Astrocyte of the cerebellum (primary cell): ENCODE measurements around the gene UBE2I.

Experiments used
- DNase-seq: peaks from one replicate; pipeline ENCODE4 v3.0.0-alpha.2; 2011; ENCODE audit warnings: low read depth
- H3K4me3 ChIP-seq: 2 replicates; pipeline ENCODE4 v1.5.1; 2011; ENCODE audit warnings: mild to moderate bottlenecking, low read depth, low read length, moderate library complexity
- CTCF ChIP-seq: IDR thresholded peaks from 2 replicates; pipeline ENCODE4 v1.5.1; 2012; ENCODE audit warnings: low read length, low read depth, moderate library complexity, mild to moderate bottlenecking; ENCODE audit errors: missing control alignments
- in situ Hi-C: cut with HindIII; loops from 2 replicates; pipeline ENCODE4 v1.10.0; 2017; ENCODE audit warnings: low sequenced_read_pairs

UBE2I gene

GRCh38 chr16:1361685-1362360 lies 52.4 kb downstream of the UBE2I start:
- TF ChIP-seq CTCF: no peak
- in situ Hi-C loops: no loop called here
- DNase-seq: no peak
- H3K4me3 ChIP-seq: no peak overlapping the region

GRCh38 chr16:1362807-1363206 lies 53.4 kb downstream of the UBE2I start:
- no peak for TF ChIP-seq CTCF
- H3K4me3 ChIP-seq: no peak overlapping the region
- in situ Hi-C loops: no loop called here
- no peak for DNase-seq

DNA sequence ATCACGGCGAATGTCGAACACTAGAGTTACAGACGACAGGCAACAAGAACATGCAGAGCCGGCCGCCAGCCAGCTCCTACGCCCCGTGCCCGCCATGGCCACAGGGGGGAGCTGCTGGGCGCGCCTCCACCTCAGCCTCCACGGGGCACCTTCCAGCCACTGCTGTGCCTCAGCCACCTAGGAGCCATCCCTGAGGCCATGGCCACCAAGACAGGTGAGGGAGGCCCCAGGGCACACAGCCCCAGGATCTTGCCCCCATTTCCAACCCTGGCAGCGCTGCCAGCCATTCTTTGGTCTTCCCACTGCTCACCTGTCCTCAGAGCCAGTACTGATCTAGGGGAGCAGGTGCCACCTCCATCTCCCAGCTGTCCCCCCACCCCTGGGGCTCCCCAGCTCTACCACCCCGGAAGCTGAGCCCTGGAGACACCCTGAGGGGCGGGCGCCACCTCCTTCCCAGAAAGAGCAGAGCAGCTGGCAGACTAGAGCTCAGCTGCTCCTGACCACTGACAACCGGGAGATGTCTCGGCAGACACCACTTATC lies 54.1 kb downstream of the UBE2I start:
- no peak for DNase-seq
- TF ChIP-seq CTCF: peak; percentile 82
- no peak overlapping the region for H3K4me3 ChIP-seq
- in situ Hi-C loops: no loop called here

DNA sequence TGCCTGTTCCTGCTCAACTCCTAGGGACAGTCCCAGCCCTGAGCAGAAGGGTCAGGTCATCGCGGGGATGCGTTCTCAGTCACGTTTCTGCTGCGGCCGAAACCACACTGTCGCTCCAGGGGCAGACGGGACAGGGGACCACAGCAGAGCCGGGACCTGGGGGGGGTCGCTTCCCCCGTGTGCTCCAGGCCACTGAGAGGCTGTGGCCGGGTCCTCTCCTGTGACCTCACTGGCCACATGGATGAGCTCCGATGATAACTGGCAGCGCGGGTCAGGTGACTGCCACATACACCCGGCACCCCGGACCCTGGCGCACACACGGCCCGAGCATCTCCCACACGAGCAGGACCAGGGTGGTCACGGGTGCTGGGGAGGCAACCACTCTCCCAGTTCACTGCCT lies 55.1 kb downstream of the UBE2I start:
- in situ Hi-C loops: no loop called here
- no peak for TF ChIP-seq CTCF
- no peak for DNase-seq
- no peak overlapping the region for H3K4me3 ChIP-seq

DNA sequence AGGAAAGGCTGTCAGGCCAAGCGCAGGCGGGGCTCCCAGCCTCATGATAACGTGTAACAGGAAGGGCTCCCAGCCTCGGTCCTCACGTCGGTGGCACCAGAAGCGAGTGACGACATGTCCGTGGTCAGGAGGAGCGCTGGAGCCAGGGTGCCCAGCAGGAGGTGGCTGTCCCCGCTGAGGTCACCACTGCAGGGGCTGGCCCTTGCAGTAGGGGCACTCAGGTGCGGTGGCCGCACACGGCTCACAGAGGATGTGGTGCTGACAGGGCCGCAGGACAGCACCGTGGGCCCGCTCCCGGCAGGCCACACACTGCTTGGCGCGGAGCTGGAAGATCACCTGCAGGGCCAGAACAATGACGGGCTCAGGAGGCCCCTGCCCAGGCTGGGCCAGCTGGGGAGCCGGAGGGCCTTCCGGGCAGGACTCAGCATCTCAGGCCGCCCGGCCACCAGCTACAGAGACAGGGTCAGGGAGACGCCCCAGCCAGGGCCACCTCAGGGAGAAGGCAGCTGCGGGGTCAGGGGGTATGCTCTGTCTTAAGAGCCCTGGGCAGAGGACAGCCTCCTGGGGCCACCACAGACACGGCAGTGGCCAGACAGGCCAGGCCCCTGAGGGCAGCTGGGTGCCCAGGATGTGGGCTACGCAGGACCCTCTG lies 56.8 kb downstream of the UBE2I start:
- no peak for DNase-seq
- no peak for TF ChIP-seq CTCF
- in situ Hi-C loops: no loop called here
- no peak overlapping the region for H3K4me3 ChIP-seq

DNA sequence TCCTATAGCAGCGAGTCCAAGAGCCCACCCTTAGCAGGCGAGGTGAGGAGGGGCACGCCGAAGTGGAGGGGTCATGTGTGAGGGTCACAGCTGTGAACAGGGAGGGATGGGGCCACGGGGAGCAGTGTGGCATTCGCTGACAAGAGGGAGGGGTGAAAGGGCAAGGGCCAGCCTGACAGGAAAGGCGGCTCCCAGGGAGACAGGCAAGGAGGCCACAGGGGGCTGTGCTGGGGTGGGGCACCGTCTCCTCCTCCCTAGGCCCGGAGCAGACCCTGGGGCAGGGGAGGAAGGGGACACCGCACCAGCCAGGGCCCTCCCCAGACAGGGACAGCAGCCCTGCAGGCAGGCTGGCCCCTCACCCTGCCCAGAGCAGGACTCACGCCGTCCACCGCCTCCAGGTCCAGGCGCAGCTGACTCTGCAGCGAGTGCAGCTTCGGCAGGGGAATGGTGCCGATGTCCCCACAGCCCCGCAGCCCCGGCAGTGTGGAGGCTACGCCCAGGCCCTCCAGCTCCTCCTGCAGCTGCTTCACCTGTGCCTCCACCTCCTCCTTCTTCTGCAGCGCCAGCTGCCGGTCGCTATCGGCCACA lies 57.4 kb downstream of the UBE2I start:
- in situ Hi-C loops: no loop called here
- no peak overlapping the region for H3K4me3 ChIP-seq

More for the DNA sequence above, 57.4 kb downstream of the UBE2I start:
- DNase-seq: no peak
- no peak for TF ChIP-seq CTCF
